ENCODE results near the gene CDK6.

GRCh38 chr7:92598310-92598981 lies 237.9 kb downstream of the CDK6 start:
- TF ChIP-seq CTCF (conservative IDR thresholded peaks at IDR 0.05; ENCODE audit: low read depth, low read length) (no peak), EZH2 (IDR thresholded peaks at IDR 0.05; ENCODE audit: borderline replicate concordance, low read depth, low read length, poor library complexity, severe bottlenecking) (no peak)

Data from A673 (cell line).